Mucosa of stomach (tissue), 1 donor: ENCODE data around the gene DNAL1.

Experiments used
- H3K27me3 ChIP-seq: one replicate; pipeline ENCODE4 v1.7.0; 2013; ENCODE audit warnings: mild to moderate bottlenecking, low read length; ENCODE audit not compliant: control insufficient read depth, insufficient read depth
- H3K36me3 ChIP-seq: one replicate; pipeline ENCODE4 v1.7.0; 2013; ENCODE audit warnings: low read length; ENCODE audit not compliant: control insufficient read depth, insufficient read depth
- H3K4me1 ChIP-seq: one replicate; pipeline ENCODE4 v1.7.0; 2013; ENCODE audit warnings: mild to moderate bottlenecking, low read length; ENCODE audit not compliant: control insufficient read depth, insufficient read depth
- H3K4me3 ChIP-seq: one replicate; pipeline ENCODE4 v1.7.0; 2013; ENCODE audit warnings: low read length
- H3K9ac ChIP-seq: one replicate; pipeline ENCODE4 v1.7.0; 2013; ENCODE audit warnings: mild to moderate bottlenecking, low read length, moderate library complexity
- H3K9me3 ChIP-seq: one replicate; pipeline ENCODE4 v1.7.0; 2013; ENCODE audit warnings: mild to moderate bottlenecking, low read length, moderate library complexity; ENCODE audit not compliant: control insufficient read depth
- donor health status: Pancreatic carcinoma.

DNAL1 gene

DNA sequence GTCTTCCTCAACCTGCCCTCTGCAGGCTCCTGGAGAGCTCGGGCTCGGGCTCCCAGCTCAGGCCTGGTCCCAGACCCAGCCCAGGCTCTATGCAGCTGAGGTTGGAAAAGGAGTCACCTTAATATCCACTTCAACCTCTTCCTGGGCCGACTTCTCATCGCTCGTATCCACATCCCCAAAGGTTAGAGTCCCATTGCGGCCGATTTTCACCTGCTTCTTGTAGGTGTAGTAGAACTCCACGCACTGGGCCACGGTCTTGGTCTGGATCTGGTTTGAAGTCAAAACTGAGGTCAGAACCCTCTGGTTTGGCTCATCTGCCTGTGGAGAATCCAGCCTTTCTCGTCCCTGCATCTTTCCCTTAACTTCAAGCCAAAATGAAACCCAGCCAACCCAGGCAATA, 77.8 kb downstream of the DNAL1 start:
- no peak overlapping the region for H3K4me3 ChIP-seq
- H3K9ac ChIP-seq: no peak overlapping the region
- H3K4me1 ChIP-seq: peaks cover 47% of the 10 kb centered on the region
- H3K27me3 ChIP-seq: no peaks in the 10 kb centered on the region
- H3K36me3 ChIP-seq: peaks cover 42% of the 10 kb centered on the region
- no peaks in the 10 kb centered on the region for H3K9me3 ChIP-seq

DNA sequence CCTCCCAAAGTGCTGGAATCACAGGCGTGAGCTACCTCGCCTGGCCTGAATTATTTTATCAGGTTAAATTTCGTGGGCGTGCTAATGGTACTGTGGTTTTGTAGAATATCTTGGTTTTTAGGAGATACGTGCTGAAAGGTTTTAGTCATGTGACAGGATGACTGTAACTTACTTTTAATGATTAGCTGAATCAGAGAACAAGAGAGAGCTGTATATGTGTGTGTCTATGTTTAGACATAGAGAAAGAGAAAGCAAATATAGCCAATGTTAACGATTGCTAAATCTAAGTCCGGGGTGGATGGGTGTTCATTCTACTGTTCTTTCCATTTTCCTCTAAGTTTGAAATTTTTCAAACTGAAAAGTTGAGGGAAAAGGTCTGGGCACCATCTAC, 78.6 kb downstream of the DNAL1 start:
- Histone ChIP-seq H3K27me3 (no peaks in the 10 kb centered on the region), H3K36me3 (peaks cover 42% of the 10 kb centered on the region), H3K9ac (peak overlapping the region; percentile 19), H3K4me1 (peaks cover 55% of the 10 kb centered on the region), H3K9me3 (no peaks in the 10 kb centered on the region), H3K4me3 (no peak overlapping the region)

DNA sequence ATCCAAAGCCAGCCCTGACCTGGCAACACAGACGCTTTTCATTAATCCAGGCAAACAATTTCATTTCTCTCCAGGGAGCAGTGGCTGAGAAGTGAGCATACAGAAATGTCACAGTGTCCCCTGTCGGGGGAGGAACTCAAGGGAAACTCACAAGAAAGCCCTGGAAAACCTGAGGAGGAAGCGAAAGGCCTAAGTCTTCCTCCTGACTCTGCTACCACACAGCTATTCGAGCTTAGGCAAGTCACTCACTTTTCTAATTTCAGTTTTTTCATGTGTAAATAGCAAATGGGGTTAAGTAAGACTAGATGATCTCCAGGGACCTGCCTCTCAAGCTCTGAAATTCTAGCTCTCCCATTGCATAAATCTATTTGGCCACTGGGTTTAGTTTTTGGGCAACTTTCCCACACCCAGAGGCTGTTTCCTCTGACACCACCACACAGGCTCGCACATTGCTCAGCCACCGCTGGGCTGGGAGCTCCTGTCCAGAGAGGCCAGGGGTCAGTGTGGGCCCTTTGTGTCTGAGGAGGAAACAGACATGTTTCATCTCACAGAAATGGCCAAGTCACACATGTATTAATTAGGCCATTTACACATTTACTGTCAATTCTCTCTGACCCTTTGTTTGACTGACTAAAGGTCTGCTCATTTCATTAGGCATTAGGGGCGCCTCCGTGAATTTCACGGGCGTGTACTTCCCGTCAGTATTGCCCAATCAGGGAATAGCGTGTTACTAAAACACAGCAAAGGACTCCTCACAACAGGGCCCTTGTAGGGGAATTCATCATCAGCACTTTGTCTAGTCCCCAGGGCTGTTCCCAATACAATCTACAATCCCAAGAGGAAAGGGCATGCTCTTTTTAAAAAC, 79.2 kb downstream of the DNAL1 start:
- no peaks in the 10 kb centered on the region for H3K27me3 ChIP-seq
- H3K4me3 ChIP-seq: no peak overlapping the region
- H3K36me3 ChIP-seq: peaks cover 45% of the 10 kb centered on the region
- no peaks in the 10 kb centered on the region for H3K9me3 ChIP-seq
- peak overlapping the region; percentile 19 for H3K9ac ChIP-seq
- peaks cover 61% of the 10 kb centered on the region for H3K4me1 ChIP-seq

DNA sequence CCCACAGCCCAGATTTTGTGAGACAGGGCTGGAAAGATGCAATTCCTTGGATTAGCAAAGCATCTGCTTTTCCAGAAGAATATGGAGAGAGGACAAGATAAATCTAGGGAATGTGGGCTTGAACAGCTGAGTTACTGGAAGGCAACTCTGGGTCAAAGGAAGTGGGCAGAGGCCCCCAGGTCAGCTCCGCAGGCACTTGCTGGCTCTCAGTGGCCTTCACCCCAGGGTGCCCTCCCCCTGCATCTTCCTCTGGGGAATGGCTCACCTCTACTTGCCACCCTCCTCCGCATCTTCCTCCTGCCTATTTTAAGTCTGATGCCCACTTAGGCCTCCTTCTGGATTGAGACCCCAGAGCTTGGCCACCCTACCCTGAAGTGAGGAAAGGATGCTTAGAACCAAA, 79.9 kb downstream of the DNAL1 start:
- H3K4me3 ChIP-seq: no peak overlapping the region
- H3K27me3 ChIP-seq: no peaks in the 10 kb centered on the region
- H3K36me3 ChIP-seq: peaks cover 44% of the 10 kb centered on the region
- H3K9me3 ChIP-seq: no peaks in the 10 kb centered on the region
- H3K9ac ChIP-seq: peak overlapping the region; percentile 19
- H3K4me1 ChIP-seq: peaks cover 68% of the 10 kb centered on the region

DNA sequence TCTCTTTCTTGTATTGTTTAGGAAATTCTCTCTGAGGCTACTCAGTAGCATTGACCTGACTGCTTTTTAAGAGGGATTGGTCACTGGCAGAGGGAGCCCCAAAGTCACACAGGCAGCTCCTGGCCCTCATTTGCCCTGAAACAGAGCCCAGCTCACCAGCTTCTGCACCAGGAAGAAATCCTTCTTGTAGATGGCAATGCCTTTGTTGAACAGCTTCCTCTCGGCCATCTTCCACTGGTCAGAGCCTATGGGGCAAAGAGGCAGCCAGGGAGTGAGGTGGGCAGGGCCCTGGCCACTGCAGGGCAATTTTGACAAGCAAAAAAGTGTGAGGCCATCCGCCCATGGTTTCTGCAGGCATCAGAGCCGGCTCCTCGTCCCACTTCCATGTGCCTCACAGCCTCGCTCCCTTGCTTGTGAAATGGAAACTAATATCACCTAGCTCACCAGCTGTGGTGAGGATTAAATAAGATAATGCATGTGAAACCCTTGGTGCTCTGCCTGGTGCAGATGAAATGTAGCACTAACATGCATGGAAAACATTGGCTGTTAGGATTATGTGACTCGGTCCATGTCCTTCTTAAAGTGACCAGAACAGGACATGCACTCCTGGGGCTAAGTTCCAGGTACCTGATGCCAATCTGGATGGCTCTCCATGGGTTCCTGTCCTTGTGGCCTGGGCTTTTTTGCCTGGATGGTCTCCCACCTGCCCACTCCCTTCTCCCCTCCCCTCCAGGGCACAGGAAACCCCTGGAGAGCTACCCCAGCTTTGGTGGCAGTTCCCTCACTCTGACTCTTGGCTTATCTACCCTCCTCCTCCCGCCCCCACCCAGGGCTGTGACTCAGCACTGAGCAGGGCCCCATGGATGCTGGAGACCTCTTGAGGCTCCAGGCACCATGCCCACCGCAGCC, 80.6 kb downstream of the DNAL1 start:
- Histone ChIP-seq H3K4me1 (peaks cover 73% of the 10 kb centered on the region), H3K36me3 (peaks cover 43% of the 10 kb centered on the region), H3K9ac (peak overlapping the region; percentile 33), H3K9me3 (no peaks in the 10 kb centered on the region), H3K4me3 (no peak overlapping the region), H3K27me3 (no peaks in the 10 kb centered on the region)

DNA sequence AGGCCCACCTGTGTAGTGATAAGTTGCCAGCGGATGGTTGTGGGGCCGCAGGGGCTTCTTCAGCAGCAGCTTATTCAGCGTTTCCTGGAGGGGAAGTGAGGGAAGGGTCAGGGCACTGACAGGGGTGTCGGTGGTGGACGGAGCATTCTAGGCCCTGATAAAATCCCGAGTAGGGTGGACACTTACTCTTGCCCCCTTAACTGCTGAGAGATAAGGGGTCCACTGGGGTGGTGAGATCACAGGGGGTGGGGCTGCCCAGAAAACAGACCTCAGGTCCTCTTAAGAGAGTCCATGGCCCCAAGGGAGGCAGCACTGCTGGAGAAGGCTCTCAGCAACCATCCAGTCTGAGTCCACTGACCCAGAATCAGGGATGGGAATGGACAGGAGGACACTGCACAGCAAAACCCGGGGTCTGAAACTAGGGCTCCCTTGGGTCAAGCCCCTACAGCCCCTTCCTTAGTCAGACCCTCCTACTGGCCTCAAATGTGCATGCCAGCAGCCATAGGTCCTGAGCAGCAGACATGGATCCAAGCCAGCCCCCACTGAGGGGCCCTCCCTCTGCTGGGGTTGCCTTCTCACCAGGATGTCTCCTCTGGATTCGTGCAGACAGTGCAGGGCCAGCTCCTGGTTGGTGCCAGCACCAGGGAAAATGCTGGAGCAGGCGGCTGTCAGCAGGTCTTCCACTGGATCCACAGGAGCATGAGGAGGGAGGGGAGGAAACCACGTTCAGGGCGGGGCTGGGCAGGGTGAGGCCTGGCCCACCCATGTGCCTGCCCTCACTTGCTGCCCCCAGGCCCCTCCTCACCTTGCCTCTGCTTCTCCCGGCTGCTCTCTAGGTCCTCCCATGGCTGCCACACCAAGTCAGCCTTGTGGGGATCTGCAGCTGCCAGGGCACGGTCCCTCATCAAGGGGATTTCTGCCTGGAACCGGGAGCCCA, 81.5 kb downstream of the DNAL1 start:
- peaks cover 82% of the 10 kb centered on the region for H3K4me1 ChIP-seq
- H3K9me3 ChIP-seq: no peaks in the 10 kb centered on the region
- no peaks in the 10 kb centered on the region for H3K27me3 ChIP-seq
- no peak overlapping the region for H3K4me3 ChIP-seq
- peaks cover 47% of the 10 kb centered on the region for H3K36me3 ChIP-seq
- peak overlapping the region; percentile 33 for H3K9ac ChIP-seq

DNA sequence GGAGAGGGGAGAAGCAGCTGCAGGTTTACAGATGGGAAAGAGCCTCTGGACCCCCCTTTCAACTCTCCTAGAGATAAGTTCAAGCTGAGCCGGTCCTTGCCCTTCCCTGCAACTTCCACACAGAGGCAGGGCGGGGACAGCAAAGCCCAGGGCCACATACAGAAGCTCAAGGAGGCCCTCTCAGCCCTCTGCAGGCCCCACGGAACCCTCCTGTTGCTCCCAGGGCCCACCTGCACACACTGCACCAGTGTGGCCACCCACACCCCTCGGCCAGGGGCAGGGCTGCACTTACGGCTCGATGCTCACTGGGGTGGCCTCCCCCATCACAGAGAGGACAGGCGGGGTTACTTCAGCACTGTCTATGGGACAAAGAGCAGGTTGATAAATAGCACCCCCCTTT, 82.4 kb downstream of the DNAL1 start:
- H3K4me3 ChIP-seq: no peak overlapping the region
- H3K36me3 ChIP-seq: peaks cover 40% of the 10 kb centered on the region
- H3K4me1 ChIP-seq: peaks cover 89% of the 10 kb centered on the region
- no peaks in the 10 kb centered on the region for H3K27me3 ChIP-seq
- no peak overlapping the region for H3K9ac ChIP-seq
- no peaks in the 10 kb centered on the region for H3K9me3 ChIP-seq

DNA sequence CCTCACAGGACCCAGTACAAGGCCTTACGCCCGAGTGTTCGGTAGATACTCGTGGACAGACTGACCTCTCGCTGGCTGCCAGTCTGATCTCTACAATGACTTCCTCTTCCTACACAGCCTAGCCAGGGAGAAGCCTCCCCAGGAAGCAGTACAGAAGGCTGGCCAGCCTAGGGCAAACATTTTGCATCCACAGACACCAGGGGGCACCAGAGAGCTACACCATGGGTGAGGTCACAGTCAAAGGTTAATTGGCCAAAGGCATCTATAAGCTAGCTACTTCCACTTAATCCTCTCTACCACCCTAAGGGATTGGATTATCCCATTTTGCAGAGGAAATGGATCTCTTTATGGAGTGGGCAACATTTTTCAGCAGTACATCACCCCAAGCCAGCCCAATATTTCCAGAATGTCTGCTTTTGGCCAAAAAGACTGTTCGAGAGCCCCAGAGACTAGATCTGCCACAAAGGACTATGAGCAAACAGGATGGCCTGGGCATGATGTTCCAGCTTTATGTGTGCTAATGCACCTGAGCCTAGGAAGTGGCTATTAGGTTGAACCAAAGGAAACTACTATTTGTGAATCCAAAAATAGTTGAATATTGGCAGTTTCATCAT, 84.0 kb downstream of the DNAL1 start:
- peak overlapping the region; percentile 42 for H3K9ac ChIP-seq
- no peaks in the 10 kb centered on the region for H3K27me3 ChIP-seq
- no peaks in the 10 kb centered on the region for H3K9me3 ChIP-seq
- H3K4me1 ChIP-seq: peaks cover 81% of the 10 kb centered on the region
- H3K36me3 ChIP-seq: peaks cover 34% of the 10 kb centered on the region
- no peak overlapping the region for H3K4me3 ChIP-seq

DNA sequence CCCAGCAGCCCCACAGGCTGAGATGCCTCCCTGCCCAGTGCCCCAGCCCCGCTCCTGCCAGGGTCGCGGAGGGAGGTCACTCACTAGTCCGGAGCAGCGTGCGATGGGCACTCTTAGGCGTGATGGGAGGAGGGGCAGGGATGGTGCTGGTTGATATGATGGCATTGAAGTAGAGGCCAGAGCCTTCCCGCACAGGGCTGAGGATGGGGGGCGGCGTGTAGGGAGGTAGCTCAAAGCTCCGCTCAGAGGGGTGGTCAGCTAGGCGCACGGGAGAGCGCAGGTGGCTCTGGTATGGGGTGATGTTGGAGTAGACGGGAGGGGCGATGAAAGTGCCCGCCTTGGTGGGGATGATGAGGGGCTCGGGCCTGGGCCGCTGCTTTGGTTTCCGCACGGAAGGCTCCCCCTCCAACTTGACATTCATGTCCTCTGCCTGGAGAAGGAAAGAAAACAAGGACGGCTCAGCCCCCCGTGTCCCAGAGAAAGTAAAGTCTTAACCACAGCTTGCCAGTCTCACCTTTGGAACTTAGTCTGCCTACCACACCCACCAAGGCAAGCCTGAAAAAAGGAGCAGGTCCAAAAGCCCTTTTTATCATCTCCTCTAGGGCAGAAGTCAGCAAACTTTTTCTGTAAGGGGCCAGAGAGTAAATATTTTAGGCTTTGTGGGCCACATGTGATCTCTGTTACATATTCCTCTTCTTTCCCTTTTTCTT, 84.9 kb downstream of the DNAL1 start:
- Histone ChIP-seq H3K9me3 (no peaks in the 10 kb centered on the region), H3K4me1 (peaks cover 72% of the 10 kb centered on the region), H3K36me3 (peaks cover 34% of the 10 kb centered on the region), H3K4me3 (no peak overlapping the region), H3K9ac (peak overlapping the region; percentile 42), H3K27me3 (no peaks in the 10 kb centered on the region)

DNA sequence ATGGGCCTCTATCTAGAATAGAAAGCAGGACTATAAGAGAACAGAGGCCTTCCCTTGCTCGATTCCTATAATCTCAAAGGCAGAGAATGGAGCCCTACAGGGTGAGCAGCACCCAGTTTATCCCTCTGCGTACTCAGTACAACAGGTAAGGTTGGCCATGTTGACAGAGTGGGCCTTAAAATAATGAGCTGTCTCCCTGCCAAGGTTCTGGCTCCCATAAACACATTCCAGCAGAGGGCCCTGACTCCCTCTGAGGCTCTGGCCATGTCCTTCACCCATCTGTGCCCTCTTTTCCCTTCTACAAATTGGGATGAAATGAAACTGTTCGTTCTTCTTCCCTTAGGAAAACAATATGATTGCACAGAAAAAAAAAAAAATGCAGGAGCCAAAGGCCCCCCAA, 86.3 kb downstream of the DNAL1 start:
- Histone ChIP-seq H3K36me3 (peaks cover 21% of the 10 kb centered on the region), H3K4me1 (peaks cover 58% of the 10 kb centered on the region), H3K9ac (peak overlapping the region; percentile 36), H3K9me3 (no peaks in the 10 kb centered on the region), H3K27me3 (no peaks in the 10 kb centered on the region), H3K4me3 (no peak overlapping the region)

DNA sequence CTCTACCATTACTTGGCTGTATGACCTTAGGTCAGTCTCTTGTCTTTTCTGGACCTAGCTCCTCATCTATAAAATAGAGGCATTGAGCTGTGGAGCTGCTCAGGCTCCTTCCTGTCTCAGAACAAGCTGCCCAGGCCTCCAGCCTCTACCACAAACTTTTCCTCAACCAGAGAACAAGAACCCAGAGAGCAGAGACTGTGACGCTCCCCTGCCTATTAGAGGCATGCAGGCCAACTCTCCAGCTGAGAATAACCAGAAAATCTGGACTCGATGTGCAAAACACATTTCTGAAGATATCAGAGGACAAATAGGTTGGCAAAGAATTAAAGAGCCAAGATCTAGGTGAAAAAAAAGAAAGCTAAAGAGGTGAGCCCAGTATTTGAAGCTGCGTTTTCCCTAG, 87.2 kb downstream of the DNAL1 start:
- no peaks in the 10 kb centered on the region for H3K9me3 ChIP-seq
- peaks cover 49% of the 10 kb centered on the region for H3K4me1 ChIP-seq
- no peak overlapping the region for H3K9ac ChIP-seq
- no peak overlapping the region for H3K4me3 ChIP-seq
- H3K27me3 ChIP-seq: no peaks in the 10 kb centered on the region
- H3K36me3 ChIP-seq: peaks cover 17% of the 10 kb centered on the region
